K562 (cell line): ENCODE results near the gene ECHDC3.

Source experiments
- DMBX1 ChIP-seq: fragments of 250-450 bp; sonication (Bioruptor Pico); IDR thresholded peaks from 2 replicates; pipeline ENCODE4 v1.8.0; 2022; ENCODE audit warnings: inconsistent platforms, mild to moderate bottlenecking, moderate library complexity, borderline replicate concordance
- ETV6 ChIP-seq, 3 experiments: fragments of 150-350 bp in 1 of 3; sonication (generic) in 1 of 3; formaldehyde crosslinking in 1 of 3; IDR thresholded peaks; 2 replicates each; pipeline versions ENCODE4 v1.6.1 to v1.8.0; 2014 to 2022; ENCODE audit warnings: borderline replicate concordance in 2 of 3, low read depth in 2 of 3, antibody characterized with exemption in 1 of 3, low read length in 1 of 3, mild to moderate bottlenecking in 1 of 3, missing genetic modification reagents in 1 of 3
- HDAC2 ChIP-seq: fragments of 450-650 bp; IDR thresholded peaks from 2 replicates; pipeline ENCODE4 v1.6.1; 2016; ENCODE audit warnings: mild to moderate bottlenecking
- KLF16 ChIP-seq: IDR thresholded peaks from 2 replicates; pipeline ENCODE4 v1.6.1; 2016; ENCODE audit warnings: antibody characterized with exemption
- MEF2A ChIP-seq: IDR thresholded peaks from 2 replicates; pipeline ENCODE4 v1.6.1; 2011; ENCODE audit warnings: low read depth, mild to moderate bottlenecking, low read length, moderate library complexity; ENCODE audit not compliant: control insufficient read depth
- POLR2AphosphoS2 ChIP-seq: IDR thresholded peaks from 2 replicates; pipeline ENCODE4 v1.6.1; 2012; ENCODE audit warnings: low read length, improper control_type of control experiment
- REST ChIP-seq, 2 experiments: fragments of 450-650 bp; formaldehyde crosslinking in 1 of 2; IDR thresholded peaks; 2 replicates each; pipeline versions ENCODE4 v1.4.0 to v1.6.1; 2014 to 2020; ENCODE audit warnings: mild to moderate bottlenecking in 2 of 2, borderline replicate concordance in 1 of 2, low read depth in 1 of 2
- RNF2 ChIP-seq: sonication (generic); IDR thresholded peaks from 2 replicates; pipeline ENCODE4 v1.6.1; 2016
- SIRT6 ChIP-seq: IDR thresholded peaks from one replicate; pipeline ENCODE4 v1.6.1; 2012; ENCODE audit warnings: low read depth, mild to moderate bottlenecking, control low read depth, inconsistent platforms, low read length, moderate library complexity
- TF ChIP-seq, protein P1 (sequence below), 3 experiments: IDR thresholded peaks in 2 of 3; conservative IDR thresholded peaks in 1 of 3; 2 replicates each; pipeline ENCODE4 v1.5.1; 2011 to 2012; ENCODE audit warnings: low read length in 3 of 3, mild to moderate bottlenecking in 3 of 3, control low read depth in 2 of 3, improper control_type of control experiment in 1 of 3, inconsistent platforms in 1 of 3, low read depth in 1 of 3, mixed read lengths in 1 of 3, moderate library complexity in 1 of 3; ENCODE audit not compliant: insufficient read depth in 2 of 3
- TF ChIP-seq, protein P2 (sequence below): sonication (generic); formaldehyde crosslinking; IDR thresholded peaks from 2 replicates; pipeline ENCODE4 v1.8.0; 2022; ENCODE audit warnings: mild to moderate bottlenecking, missing genetic modification reagents, borderline replicate concordance

DNA sequence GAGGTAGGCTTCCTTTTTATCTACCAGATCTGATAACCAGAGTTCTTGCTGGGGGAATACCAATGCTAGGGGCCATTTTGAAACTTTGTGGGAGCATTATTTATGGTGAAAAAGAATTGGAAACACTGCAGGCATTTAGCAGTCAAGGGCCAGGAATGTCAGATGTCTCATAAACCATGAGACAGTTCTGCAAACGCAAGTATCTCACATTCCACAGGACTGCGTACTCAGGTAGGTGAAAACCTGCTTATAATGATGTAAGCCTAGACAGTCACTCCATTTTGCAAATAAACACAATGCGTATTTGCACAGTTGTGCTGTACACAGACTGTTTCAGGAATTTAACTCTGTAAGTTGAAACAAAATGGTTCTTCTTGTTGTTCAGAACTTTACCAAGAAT lies 33.9 kb downstream of the ECHDC3 start:
- TF ChIP-seq ETV6 (IDR thresholded peaks at IDR 0.05; ENCODE audit: borderline replicate concordance in 1 of 2, low read depth in 2 of 2, low read length in 1 of 2) = no peak
- TF ChIP-seq ETV6 (CRISPR knock-in tag; IDR thresholded peaks at IDR 0.05; ENCODE audit: borderline replicate concordance) = no peak
- TF ChIP-seq REST (IDR thresholded peaks at IDR 0.05; ENCODE audit: borderline replicate concordance) = no peak
- TF ChIP-seq REST (CRISPR knock-in tag; IDR thresholded peaks at IDR 0.05; ENCODE audit: low read depth) = no peak
- no peak for TF ChIP-seq POLR2AphosphoS2
- TF ChIP-seq HDAC2 = no peak
- TF ChIP-seq, protein P1, sequence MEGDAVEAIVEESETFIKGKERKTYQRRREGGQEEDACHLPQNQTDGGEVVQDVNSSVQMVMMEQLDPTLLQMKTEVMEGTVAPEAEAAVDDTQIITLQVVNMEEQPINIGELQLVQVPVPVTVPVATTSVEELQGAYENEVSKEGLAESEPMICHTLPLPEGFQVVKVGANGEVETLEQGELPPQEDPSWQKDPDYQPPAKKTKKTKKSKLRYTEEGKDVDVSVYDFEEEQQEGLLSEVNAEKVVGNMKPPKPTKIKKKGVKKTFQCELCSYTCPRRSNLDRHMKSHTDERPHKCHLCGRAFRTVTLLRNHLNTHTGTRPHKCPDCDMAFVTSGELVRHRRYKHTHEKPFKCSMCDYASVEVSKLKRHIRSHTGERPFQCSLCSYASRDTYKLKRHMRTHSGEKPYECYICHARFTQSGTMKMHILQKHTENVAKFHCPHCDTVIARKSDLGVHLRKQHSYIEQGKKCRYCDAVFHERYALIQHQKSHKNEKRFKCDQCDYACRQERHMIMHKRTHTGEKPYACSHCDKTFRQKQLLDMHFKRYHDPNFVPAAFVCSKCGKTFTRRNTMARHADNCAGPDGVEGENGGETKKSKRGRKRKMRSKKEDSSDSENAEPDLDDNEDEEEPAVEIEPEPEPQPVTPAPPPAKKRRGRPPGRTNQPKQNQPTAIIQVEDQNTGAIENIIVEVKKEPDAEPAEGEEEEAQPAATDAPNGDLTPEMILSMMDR (IDR thresholded peaks at IDR 0.05 in 2 of 3, conservative IDR thresholded peaks at IDR 0.05 in 1 of 3; ENCODE audit: insufficient read depth in 2 of 3, low read depth in 1 of 3, low read length in 3 of 3) = no peak
- TF ChIP-seq, protein P2, sequence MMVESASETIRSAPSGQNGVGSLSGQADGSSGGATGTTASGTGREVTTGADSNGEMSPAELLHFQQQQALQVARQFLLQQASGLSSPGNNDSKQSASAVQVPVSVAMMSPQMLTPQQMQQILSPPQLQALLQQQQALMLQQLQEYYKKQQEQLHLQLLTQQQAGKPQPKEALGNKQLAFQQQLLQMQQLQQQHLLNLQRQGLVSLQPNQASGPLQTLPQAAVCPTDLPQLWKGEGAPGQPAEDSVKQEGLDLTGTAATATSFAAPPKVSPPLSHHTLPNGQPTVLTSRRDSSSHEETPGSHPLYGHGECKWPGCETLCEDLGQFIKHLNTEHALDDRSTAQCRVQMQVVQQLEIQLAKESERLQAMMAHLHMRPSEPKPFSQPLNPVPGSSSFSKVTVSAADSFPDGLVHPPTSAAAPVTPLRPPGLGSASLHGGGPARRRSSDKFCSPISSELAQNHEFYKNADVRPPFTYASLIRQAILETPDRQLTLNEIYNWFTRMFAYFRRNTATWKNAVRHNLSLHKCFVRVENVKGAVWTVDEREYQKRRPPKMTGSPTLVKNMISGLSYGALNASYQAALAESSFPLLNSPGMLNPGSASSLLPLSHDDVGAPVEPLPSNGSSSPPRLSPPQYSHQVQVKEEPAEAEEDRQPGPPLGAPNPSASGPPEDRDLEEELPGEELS = no peak
- no peak for TF ChIP-seq RNF2
- no peak for TF ChIP-seq MEF2A
- TF ChIP-seq DMBX1 = no peak
- no peak for TF ChIP-seq KLF16
- no peak for TF ChIP-seq SIRT6
